Activated naive CD4-positive, alpha-beta T cell treated with anti-CD3 and anti-CD28 coated beads, Interleukin-2, amount 50 U/mL, for 24 hours (primary cell): ENCODE measurements around the gene LPIN3.

Experiments
- H3K27ac Mint-ChIP-seq: one replicate; pipeline ENCODE4 v1.8.0; 2021; ENCODE audit warnings: mild to moderate bottlenecking, mixed read lengths
- H3K27me3 Mint-ChIP-seq: one replicate; pipeline ENCODE4 v1.8.0; 2021; ENCODE audit warnings: mixed read lengths
- H3K36me3 Mint-ChIP-seq: one replicate; pipeline ENCODE4 v1.8.0; 2021; ENCODE audit warnings: mixed read lengths
- H3K4me1 Mint-ChIP-seq: one replicate; pipeline ENCODE4 v1.8.0; 2021; ENCODE audit warnings: mixed read lengths
- H3K4me3 Mint-ChIP-seq: one replicate; pipeline ENCODE4 v1.8.0; 2021; ENCODE audit warnings: mild to moderate bottlenecking, mixed read lengths
- H3K9me3 Mint-ChIP-seq: one replicate; pipeline ENCODE4 v1.8.0; 2021; ENCODE audit warnings: mixed read lengths

LPIN3 gene

GRCh38 chr20:41406896-41407444 lies 66.3 kb downstream of the LPIN3 start:
- H3K36me3 Mint-ChIP-seq = peaks cover 7% of the 10 kb centered on the region
- H3K27me3 Mint-ChIP-seq = no peaks in the 10 kb centered on the region
- H3K27ac Mint-ChIP-seq = no peak overlapping the region
- H3K4me3 Mint-ChIP-seq = no peak overlapping the region
- H3K9me3 Mint-ChIP-seq = no peaks in the 10 kb centered on the region
- H3K4me1 Mint-ChIP-seq = peaks cover 14% of the 10 kb centered on the region

GRCh38 chr20:41407607-41408006 lies 67.0 kb downstream of the LPIN3 start:
- H3K4me3 Mint-ChIP-seq = no peak overlapping the region
- no peaks in the 10 kb centered on the region for H3K27me3 Mint-ChIP-seq
- H3K9me3 Mint-ChIP-seq = no peaks in the 10 kb centered on the region
- no peak overlapping the region for H3K27ac Mint-ChIP-seq
- H3K36me3 Mint-ChIP-seq = peaks cover 9% of the 10 kb centered on the region
- peaks cover 14% of the 10 kb centered on the region for H3K4me1 Mint-ChIP-seq

GRCh38 chr20:41408156-41408794 lies 67.7 kb downstream of the LPIN3 start:
- Mint-ChIP-seq H3K4me3 (no peak overlapping the region), H3K27ac (no peak overlapping the region), H3K27me3 (no peaks in the 10 kb centered on the region), H3K4me1 (peaks cover 14% of the 10 kb centered on the region), H3K9me3 (no peaks in the 10 kb centered on the region), H3K36me3 (peaks cover 6% of the 10 kb centered on the region)

- Mint-ChIP-seq H3K27ac (no peak overlapping the region), H3K4me3 (no peak overlapping the region), H3K9me3 (no peaks in the 10 kb centered on the region), H3K4me1 (peaks cover 14% of the 10 kb centered on the region), H3K27me3 (no peaks in the 10 kb centered on the region), H3K36me3 (peaks cover 12% of the 10 kb centered on the region)
Observed at GRCh38 chr20:41408986-41409385, 68.4 kb downstream of the LPIN3 start.
